Measurements from ENCODE around the gene CADPS.

- TF ChIP-seq CTCF (conservative IDR thresholded peaks at IDR 0.05; ENCODE audit: low read depth, low read length) = no peak
- no peak for TF ChIP-seq EZH2 (IDR thresholded peaks at IDR 0.05; ENCODE audit: borderline replicate concordance, low read depth, low read length, poor library complexity, severe bottlenecking)
These were observed 292.6 kb downstream of the CADPS start for GRCh38 chr3:62582495-62583172.

Data from A673 (cell line).